Caco-2 (cell line): ENCODE measurements around the gene HOXB8. TPM values are rescaled to one million over a fixed set of nuclear protein-coding genes. Genes with fewer than 3 reads are reported as not detected.

Source experiments
- BruUV-seq: library from RNA; stranded (reverse); fragments of 400-500 nt; replicated peaks from 2 replicates; lab custom pipeline; 2021; lab: Mats Ljungman, UMichigan
- CTCF ChIA-PET: fragments of 300-600 bp; sonication (Branson Sonifier 250); formaldehyde crosslinking; loops from one replicate; lab custom pipeline; 2022; ENCODE audit warnings: antibody characterized with exemption; lab: Charles Lee
- POLR2A ChIA-PET: fragments of 300-600 bp; sonication (Branson Sonifier 250); formaldehyde crosslinking; loops from one replicate; lab custom pipeline; 2022; ENCODE audit warnings: antibody characterized with exemption; lab: Charles Lee
- DNase-seq, 2 experiments: peaks; one replicate each; pipeline versions ENCODE4 v3.0.0 to v3.0.0-alpha.2; 2020 to 2022
- H3K27me3 ChIP-seq: replicated peaks from 2 replicates; pipeline ENCODE4 v1.6.0; 2011; ENCODE audit warnings: low read length; ENCODE audit not compliant: control insufficient read depth, insufficient read depth
- H3K36me3 ChIP-seq: 2 replicates; pipeline ENCODE4 v1.5.1; 2011; ENCODE audit warnings: low read length; ENCODE audit not compliant: control insufficient read depth, insufficient read depth
- H3K4me1 ChIP-seq: fragments of 250-450 bp; sonication (Bioruptor Pico); 2 replicates; pipeline ENCODE4 v1.5.1; 2020; ENCODE audit warnings: mild to moderate bottlenecking
- H3K4me3 ChIP-seq: 2 replicates; pipeline ENCODE4 v1.5.1; 2011; ENCODE audit warnings: low read depth, mild to moderate bottlenecking, control low read depth, low read length
- H3K9me3 ChIP-seq: fragments of 250-450 bp; sonication (Bioruptor Pico); 2 replicates; pipeline ENCODE4 v1.5.1; 2020; ENCODE audit warnings: mild to moderate bottlenecking, moderate library complexity
- H3K27ac Mint-ChIP-seq: one replicate; pipeline ENCODE4 v1.8.0; 2022; ENCODE audit warnings: mixed read lengths; ENCODE audit not compliant: unreplicated experiment
- H3K27me3 Mint-ChIP-seq: one replicate; pipeline ENCODE4 v1.8.0; 2022; ENCODE audit warnings: mixed read lengths; ENCODE audit not compliant: insufficient read depth, unreplicated experiment
- H3K36me3 Mint-ChIP-seq: one replicate; pipeline ENCODE4 v1.8.0; 2022; ENCODE audit warnings: mild to moderate bottlenecking, mixed read lengths; ENCODE audit not compliant: insufficient read depth, unreplicated experiment
- H3K4me1 Mint-ChIP-seq: one replicate; pipeline ENCODE4 v1.8.0; 2022; ENCODE audit warnings: low read depth, mixed read lengths; ENCODE audit not compliant: unreplicated experiment
- H3K4me3 Mint-ChIP-seq: one replicate; pipeline ENCODE4 v1.8.0; 2022; ENCODE audit warnings: mild to moderate bottlenecking, moderate library complexity, mixed read lengths; ENCODE audit not compliant: unreplicated experiment
- H3K9me3 Mint-ChIP-seq: one replicate; pipeline ENCODE4 v1.8.0; 2022; ENCODE audit warnings: mixed read lengths; ENCODE audit not compliant: unreplicated experiment
- intact Hi-C: fragments of 100-400 bp; cut with micrococcal nuclease; formaldehyde crosslinking; loops from one replicate; pipeline ENCODE4 v1.10.0; 2022; ENCODE audit not compliant: unreplicated experiment
- total RNA-seq: library from RNA; stranded (reverse); gene quantifications from 2 replicates; pipeline ENCODE4 v1.2.3, GENCODE V29; 2022
- TF ChIP-seq, protein P1 (sequence below), 2 experiments: fragments of 200-600 bp in 1 of 2; IDR thresholded peaks; 1 replicate in 1 of 2; 2 replicates in 1 of 2; pipeline versions ENCODE4 v1.5.1 to v1.8.0; 2011 to 2022; ENCODE audit warnings: antibody characterized with exemption in 1 of 2, control low read depth in 1 of 2, inconsistent platforms in 1 of 2, low read depth in 1 of 2, low read length in 1 of 2, mild to moderate bottlenecking in 1 of 2, moderate library complexity in 1 of 2; ENCODE audit not compliant: insufficient read depth in 1 of 2, severe bottlenecking in 1 of 2, unreplicated experiment in 1 of 2

The HOXB8 gene
- total RNA-seq, 1 experiment from 2014 or later, result 1.2 TPM

DNA sequence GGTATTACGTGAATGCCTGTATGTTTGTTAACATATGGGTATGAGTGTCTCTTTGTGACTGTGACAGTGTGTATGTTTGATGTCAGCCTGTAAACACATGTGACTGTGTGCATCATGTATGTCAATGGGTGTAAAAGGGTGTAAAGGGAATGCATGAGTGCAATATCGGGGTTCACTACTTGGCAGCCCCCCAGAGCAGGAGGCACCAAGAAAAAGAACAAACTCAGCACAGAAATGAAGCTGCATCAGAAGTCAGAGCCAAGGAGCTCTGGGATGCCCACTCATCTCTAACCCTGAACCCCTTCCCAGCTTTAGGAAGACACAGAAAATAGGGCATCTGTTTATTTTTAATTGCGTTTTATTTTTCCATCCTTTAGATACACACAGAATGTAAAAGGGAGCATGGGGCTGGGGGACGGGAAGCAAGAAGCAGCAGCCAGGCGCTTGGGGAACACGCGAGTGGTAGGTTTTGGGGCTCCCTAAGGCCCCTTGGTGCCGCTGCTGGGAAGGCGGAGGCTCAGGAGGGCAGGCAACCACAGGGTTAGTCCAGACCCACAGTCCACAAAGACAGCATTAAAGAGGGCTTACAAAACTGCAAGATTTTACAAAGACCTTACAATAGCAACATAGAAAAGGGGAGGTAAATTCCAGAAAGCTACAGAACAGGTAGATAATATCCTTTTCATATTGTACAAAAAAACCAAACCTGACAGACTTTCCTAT, 8.0 kb downstream of the HOXB8 start:
- Histone ChIP-seq H3K4me1 (peaks cover 16% of the 10 kb centered on the region), H3K9me3 (no peaks in the 10 kb centered on the region), H3K27me3 (no peaks in the 10 kb centered on the region), H3K36me3 (no peaks in the 10 kb centered on the region), H3K4me3 (no peak overlapping the region)
- no peak overlapping the region for H3K4me3 Mint-ChIP-seq
- peaks cover 21% of the 10 kb centered on the region for H3K4me1 Mint-ChIP-seq
- peaks cover 15% of the 10 kb centered on the region for H3K36me3 Mint-ChIP-seq
- BruUV-seq, result no TSS peak
- POLR2A ChIA-PET, result interaction anchor here (0.6 kb wide), 1 partner anchor 153 kb away, joined by 3 read pairs; no protein-coding TSS in a partner anchor
- no peak for DNase-seq
- no peaks in the 10 kb centered on the region for H3K9me3 Mint-ChIP-seq
- intact Hi-C loops, result no loop called here
- TF ChIP-seq, protein P1, sequence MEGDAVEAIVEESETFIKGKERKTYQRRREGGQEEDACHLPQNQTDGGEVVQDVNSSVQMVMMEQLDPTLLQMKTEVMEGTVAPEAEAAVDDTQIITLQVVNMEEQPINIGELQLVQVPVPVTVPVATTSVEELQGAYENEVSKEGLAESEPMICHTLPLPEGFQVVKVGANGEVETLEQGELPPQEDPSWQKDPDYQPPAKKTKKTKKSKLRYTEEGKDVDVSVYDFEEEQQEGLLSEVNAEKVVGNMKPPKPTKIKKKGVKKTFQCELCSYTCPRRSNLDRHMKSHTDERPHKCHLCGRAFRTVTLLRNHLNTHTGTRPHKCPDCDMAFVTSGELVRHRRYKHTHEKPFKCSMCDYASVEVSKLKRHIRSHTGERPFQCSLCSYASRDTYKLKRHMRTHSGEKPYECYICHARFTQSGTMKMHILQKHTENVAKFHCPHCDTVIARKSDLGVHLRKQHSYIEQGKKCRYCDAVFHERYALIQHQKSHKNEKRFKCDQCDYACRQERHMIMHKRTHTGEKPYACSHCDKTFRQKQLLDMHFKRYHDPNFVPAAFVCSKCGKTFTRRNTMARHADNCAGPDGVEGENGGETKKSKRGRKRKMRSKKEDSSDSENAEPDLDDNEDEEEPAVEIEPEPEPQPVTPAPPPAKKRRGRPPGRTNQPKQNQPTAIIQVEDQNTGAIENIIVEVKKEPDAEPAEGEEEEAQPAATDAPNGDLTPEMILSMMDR (IDR thresholded peaks at IDR 0.05; ENCODE audit: insufficient read depth in 1 of 2, low read depth in 1 of 2, low read length in 1 of 2, severe bottlenecking in 1 of 2, unreplicated experiment in 1 of 2), result no peak
- CTCF ChIA-PET, result interaction anchor here (1.2 kb wide), 1 partner anchor 12 kb away, joined by 5 read pairs; no protein-coding TSS in a partner anchor
- peaks cover 13% of the 10 kb centered on the region for H3K27me3 Mint-ChIP-seq
- no peak overlapping the region for H3K27ac Mint-ChIP-seq

DNA sequence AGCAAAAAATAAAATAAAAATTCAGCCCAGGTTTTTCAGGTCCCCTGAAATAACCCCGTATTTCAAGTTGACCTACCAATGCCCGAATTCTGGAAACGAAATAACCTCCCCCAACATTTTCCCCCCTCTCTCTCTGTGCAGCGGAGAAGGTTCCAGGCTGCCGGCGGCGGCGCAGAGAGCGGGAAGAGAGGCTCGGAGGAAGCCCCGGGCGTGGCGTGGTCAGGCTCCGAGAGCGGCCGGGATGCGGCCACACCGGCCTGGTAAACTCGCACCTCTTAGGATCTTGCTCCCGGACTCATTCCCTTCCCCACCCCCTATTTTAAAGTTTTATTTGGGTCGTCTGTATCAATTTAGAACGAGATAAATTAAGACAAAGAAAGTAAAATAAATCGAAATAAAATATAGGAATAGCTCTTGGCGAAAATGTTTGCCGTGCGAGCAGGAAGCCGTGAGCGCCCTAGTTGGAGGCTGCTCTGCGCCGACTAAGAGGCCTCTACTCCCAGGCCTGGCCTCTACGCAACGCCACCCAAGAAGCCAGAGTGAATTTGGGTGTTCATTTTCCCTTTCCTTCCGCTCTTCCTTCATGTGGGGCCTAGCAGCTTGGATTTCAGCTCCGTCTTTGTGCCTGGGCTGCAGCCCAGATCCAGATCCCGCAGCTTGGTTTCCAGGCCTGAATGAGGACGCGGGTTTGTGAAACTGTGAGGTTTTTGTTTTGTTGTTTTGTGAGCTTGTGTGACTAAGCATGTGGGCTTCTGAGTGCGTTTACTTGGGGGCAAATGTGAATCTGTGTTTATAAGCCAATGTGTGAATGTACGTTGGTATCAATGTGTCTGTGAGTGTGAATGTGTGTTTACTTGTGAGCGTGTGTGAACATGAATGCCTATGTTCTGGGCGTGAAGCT, 8.9 kb downstream of the HOXB8 start:
- ChIA-PET POLR2A (interaction anchor here (0.6 to 0.7 kb wide), 2 partner anchors 152 to 195 kb away, joined by 3 read pairs; no protein-coding TSS in a partner anchor), CTCF (interaction anchor here (1.2 kb wide), 1 partner anchor 13 kb away, joined by 5 read pairs; no protein-coding TSS in a partner anchor)
- Mint-ChIP-seq H3K27ac (no peak overlapping the region), H3K9me3 (no peaks in the 10 kb centered on the region), H3K36me3 (peaks cover 14% of the 10 kb centered on the region), H3K27me3 (peaks cover 10% of the 10 kb centered on the region), H3K4me1 (peaks cover 17% of the 10 kb centered on the region), H3K4me3 (no peak overlapping the region)
- Histone ChIP-seq H3K36me3 (no peaks in the 10 kb centered on the region), H3K4me1 (peaks cover 24% of the 10 kb centered on the region), H3K9me3 (no peaks in the 10 kb centered on the region), H3K27me3 (no peaks in the 10 kb centered on the region; the same call in 1 of the 2 replicates), H3K4me3 (no peak overlapping the region)
- TF ChIP-seq, protein P1 (IDR thresholded peaks at IDR 0.05; ENCODE audit: insufficient read depth in 1 of 2, low read depth in 1 of 2, low read length in 1 of 2, severe bottlenecking in 1 of 2, unreplicated experiment in 1 of 2), result no peak
- no TSS peak for BruUV-seq
- intact Hi-C loops, result no loop called here
- no peak for DNase-seq

DNA sequence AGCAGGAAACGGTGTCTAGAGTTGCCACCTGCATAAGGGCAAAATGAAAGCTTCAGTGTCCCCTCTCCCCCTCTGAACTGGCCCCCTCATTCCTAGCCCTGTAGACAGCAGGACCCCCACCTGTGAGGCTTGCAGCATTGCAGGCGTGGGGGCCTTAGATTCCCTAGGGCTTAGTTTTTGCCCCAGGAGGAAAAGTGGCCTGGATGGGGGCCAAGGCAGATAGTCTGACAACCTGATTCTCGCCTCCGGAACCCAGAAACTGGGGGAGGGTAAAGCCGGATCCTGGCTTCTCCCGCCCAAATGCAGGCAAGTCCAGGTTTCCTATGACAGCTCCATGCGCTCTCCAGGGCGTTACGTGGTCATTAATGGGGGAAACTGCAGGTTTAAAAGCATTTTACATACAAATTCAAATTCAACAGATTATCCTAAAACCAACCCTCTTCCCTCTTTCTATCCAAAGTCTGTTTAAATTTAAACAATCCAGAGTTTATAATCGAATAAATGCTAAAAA, 9.6 kb downstream of the HOXB8 start:
- ChIA-PET POLR2A (no interaction called here), CTCF (no interaction called here)
- H3K36me3 Mint-ChIP-seq, result peaks cover 7% of the 10 kb centered on the region
- no peak overlapping the region for H3K27ac Mint-ChIP-seq
- no peak overlapping the region for H3K4me3 Mint-ChIP-seq
- DNase-seq, result no peak
- Histone ChIP-seq H3K27me3 (no peaks in the 10 kb centered on the region; the same call in 1 of the 2 replicates), H3K9me3 (no peaks in the 10 kb centered on the region), H3K4me3 (no peak overlapping the region), H3K4me1 (peaks cover 32% of the 10 kb centered on the region), H3K36me3 (no peaks in the 10 kb centered on the region)
- peaks cover 23% of the 10 kb centered on the region for H3K4me1 Mint-ChIP-seq
- TF ChIP-seq, protein P1 (IDR thresholded peaks at IDR 0.05; ENCODE audit: insufficient read depth in 1 of 2, low read depth in 1 of 2, low read length in 1 of 2, severe bottlenecking in 1 of 2, unreplicated experiment in 1 of 2), result no peak
- intact Hi-C loops, result no loop called here
- BruUV-seq, result no TSS peak
- H3K9me3 Mint-ChIP-seq, result no peaks in the 10 kb centered on the region
- peaks cover 10% of the 10 kb centered on the region for H3K27me3 Mint-ChIP-seq
